ENCODE data around the gene INTS7.
"Not testable (repeated sequence)": the region's sequence is repeated elsewhere in the genome, so short reads cannot be mapped to it uniquely, and the experiment has no call there.

Gene INTS7

DNA sequence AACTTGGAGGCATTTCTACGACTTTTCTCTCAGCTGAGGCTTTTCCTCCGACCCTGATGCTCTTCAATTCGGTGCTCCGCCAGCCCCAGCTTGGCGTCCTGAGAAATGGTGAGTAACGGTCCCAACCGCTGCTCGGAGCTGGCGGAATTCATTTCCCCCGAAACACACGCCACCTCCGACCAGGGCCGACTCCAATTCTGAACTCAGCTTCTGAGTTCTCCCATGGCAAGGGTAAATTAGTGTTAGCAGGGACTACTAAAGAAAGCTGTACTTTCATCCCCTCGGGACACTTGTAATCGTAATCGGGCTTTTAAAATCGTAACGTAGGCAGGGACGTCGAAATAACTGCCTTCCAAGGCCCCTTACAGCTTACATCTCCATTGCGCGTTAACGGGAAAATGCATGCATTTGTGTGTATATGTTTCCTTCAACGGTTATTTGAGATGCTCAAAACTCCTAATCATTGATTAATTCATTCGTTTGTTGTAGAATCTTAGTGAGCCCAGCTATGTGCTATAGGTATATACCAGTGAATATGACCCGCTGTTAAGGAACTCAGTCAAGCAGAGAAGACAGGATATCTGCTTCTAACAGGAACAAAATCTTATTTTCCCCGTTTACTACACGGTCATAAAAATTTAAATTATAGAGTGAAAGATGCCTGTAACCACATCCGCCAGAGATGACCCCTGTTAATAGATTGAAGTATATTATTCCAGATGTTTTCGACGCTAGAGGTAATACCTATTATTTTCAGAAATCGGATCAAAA, 663 bp upstream of the INTS7 start:
- WGBS = 0% methylated on average over 17 of the region's 32 CpGs
- Histone ChIP-seq H3K27me3 (ENCODE audit: control insufficient read depth in 1 of 2, insufficient read depth in 1 of 2, low read length in 2 of 2) (no peaks in the 10 kb centered on the region), H2BK15ac (ENCODE audit: low read depth, poor library complexity, severe bottlenecking) (no peak overlapping the region), H2AFZ (ENCODE audit: low read depth, low read length) (peak overlapping the region; percentile 98), H3K14ac (ENCODE audit: low read length in 2 of 2) (no peak overlapping the region), H3K9me3 (ENCODE audit: control insufficient read depth, low read length) (no peaks in the 10 kb centered on the region), H2BK120ac (ENCODE audit: low read depth, low read length) (no peak overlapping the region), H3K18ac (ENCODE audit: low read depth in 1 of 2, low read length in 2 of 2) (no peak overlapping the region), H4K8ac (ENCODE audit: low read length) (peak overlapping the region; percentile 30), H2AK5ac (ENCODE audit: low read length, severe bottlenecking) (no peak overlapping the region), H3K4me2 (ENCODE audit: low read length, poor library complexity, severe bottlenecking) (peak overlapping the region; percentile 95), H3K23ac (ENCODE audit: low read length in 2 of 2) (peak overlapping the region in 1 of 2 experiments; percentile 50), H3K27ac (ENCODE audit: low read length, poor library complexity, severe bottlenecking) (no peak overlapping the region), H3K9ac (ENCODE audit: low read length) (peak overlapping the region; percentile 90), H2BK5ac (ENCODE audit: low read depth, low read length, poor library complexity, severe bottlenecking) (no peak overlapping the region), H3K4me3 (ENCODE audit: insufficient read depth in 1 of 2, low read depth in 1 of 2, low read length in 2 of 2) (peak overlapping the region; percentile 90 to 92), H3K79me1 (replicated peaks; ENCODE audit: low read length, poor library complexity, severe bottlenecking) (peaks cover 11% of the 10 kb centered on the region), H3K36me3 (ENCODE audit: control insufficient read depth in 1 of 2, insufficient read depth in 2 of 2, low read depth in 1 of 2, low read length in 2 of 2) (no peaks in the 10 kb centered on the region), H2BK12ac (ENCODE audit: low read length in 2 of 2) (no peak overlapping the region), H3K4ac (ENCODE audit: low read depth in 1 of 2, low read length in 2 of 2) (peak overlapping the region in 1 of 2 experiments; percentile 21), H3K4me1 (ENCODE audit: control insufficient read depth, insufficient read depth, low read depth, low read length) (peaks cover 3% of the 10 kb centered on the region), H4K91ac (ENCODE audit: low read length) (peak overlapping the region; percentile 31)
- no peak for DNase-seq

DNA sequence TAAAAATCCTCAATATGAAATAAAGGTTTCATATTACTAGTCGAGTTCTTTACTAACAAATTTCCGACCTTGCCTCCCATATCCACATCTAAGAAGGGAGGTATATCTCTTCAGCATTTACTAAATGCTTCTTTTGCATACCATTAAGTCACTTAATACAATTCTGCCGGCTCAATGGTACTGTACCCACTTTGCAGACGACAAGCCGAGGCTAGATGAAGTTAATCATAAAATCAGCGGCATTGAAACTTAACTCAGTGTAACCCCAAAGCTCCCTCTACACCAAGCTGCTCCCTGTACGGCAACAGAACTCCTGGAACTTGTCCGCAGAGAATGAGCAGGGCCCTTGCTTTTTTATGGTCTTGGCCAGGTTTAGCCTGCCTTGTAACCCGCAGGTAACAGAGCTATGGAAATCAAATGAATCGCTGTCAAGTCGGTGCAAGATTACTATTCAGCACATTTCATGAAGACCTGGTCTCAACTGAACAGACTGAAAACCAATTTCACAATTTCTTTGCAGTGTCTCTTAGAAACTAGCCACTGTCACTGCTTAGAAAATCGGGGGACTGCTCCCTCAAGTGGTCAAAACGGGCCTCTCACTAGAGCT, 738 bp downstream of the INTS7 start:
- Histone ChIP-seq H3K4me1 (ENCODE audit: control insufficient read depth, insufficient read depth, low read depth, low read length) (peaks cover 1% of the 10 kb centered on the region), H2AK5ac (ENCODE audit: low read length, severe bottlenecking) (no peak overlapping the region), H3K9ac (ENCODE audit: low read length) (peak overlapping the region; percentile 90), H3K18ac (ENCODE audit: low read depth in 1 of 2, low read length in 2 of 2) (peak overlapping the region in 1 of 2 experiments; percentile 37), H3K4me3 (ENCODE audit: insufficient read depth in 1 of 2, low read depth in 1 of 2, low read length in 2 of 2) (peak overlapping the region; percentile 72 to 90), H3K4me2 (ENCODE audit: low read length, poor library complexity, severe bottlenecking) (peak overlapping the region; percentile 91), H3K23ac (ENCODE audit: low read length in 2 of 2) (no peak overlapping the region), H2BK5ac (ENCODE audit: low read depth, low read length, poor library complexity, severe bottlenecking) (no peak overlapping the region), H3K27me3 (ENCODE audit: control insufficient read depth in 1 of 2, insufficient read depth in 1 of 2, low read length in 2 of 2) (no peaks in the 10 kb centered on the region), H3K14ac (ENCODE audit: low read length in 2 of 2) (no peak overlapping the region), H3K4ac (ENCODE audit: low read depth in 1 of 2, low read length in 2 of 2) (peak overlapping the region in 1 of 2 experiments; percentile 62), H3K79me1 (replicated peaks; ENCODE audit: low read length, poor library complexity, severe bottlenecking) (peaks cover 11% of the 10 kb centered on the region), H4K91ac (ENCODE audit: low read length) (no peak overlapping the region), H2AFZ (ENCODE audit: low read depth, low read length) (no peak overlapping the region), H2BK15ac (ENCODE audit: low read depth, poor library complexity, severe bottlenecking) (no peak overlapping the region), H3K9me3 (ENCODE audit: control insufficient read depth, low read length) (no peaks in the 10 kb centered on the region), H2BK12ac (ENCODE audit: low read length in 2 of 2) (no peak overlapping the region), H4K8ac (ENCODE audit: low read length) (no peak overlapping the region), H3K27ac (ENCODE audit: low read length, poor library complexity, severe bottlenecking) (peak overlapping the region; percentile 53), H2BK120ac (ENCODE audit: low read depth, low read length) (no peak overlapping the region), H3K36me3 (ENCODE audit: control insufficient read depth in 1 of 2, insufficient read depth in 2 of 2, low read depth in 1 of 2, low read length in 2 of 2) (no peaks in the 10 kb centered on the region)
- WGBS = 8% methylated on average over 13 of the region's 13 CpGs
- no peak for DNase-seq

DNA sequence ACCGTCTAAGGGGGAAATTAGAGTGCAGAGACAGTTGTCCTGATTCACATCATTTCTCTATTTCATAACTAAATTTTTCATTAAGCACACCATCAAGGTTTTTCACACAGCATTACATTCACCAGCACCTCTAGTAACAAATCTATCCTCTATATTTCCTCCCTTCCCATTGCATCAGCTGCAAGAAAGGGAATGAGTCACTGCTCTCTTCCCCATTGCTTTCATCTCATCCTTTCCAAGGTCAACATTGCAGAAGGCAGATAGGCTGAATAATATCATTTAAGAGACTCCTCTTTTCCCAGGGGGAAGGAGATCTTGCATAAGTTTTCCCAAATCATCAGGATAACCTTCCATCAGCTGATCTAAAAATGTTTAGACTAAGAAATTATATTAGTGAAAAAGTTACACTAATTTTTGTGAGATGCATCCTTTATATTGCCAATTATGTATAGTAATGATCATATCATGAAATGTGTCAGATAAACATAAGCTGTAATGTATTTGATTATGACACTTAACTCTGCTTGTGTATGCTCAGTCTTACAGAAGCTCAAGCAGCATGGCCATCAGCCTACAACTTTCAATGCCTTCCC, 4.3 kb downstream of the INTS7 start:
- DNase-seq = peak; percentile 77
- no peak overlapping the region for H4K8ac ChIP-seq (ENCODE audit: low read length)
- 93% methylated on average over 1 of the region's 1 CpG for WGBS
- peak overlapping the region; percentile 65 for H3K27ac ChIP-seq (ENCODE audit: low read length, poor library complexity, severe bottlenecking)
- no peak overlapping the region for H3K4ac ChIP-seq (ENCODE audit: low read depth in 1 of 2, low read length in 2 of 2)
- no peaks in the 10 kb centered on the region for H3K27me3 ChIP-seq (ENCODE audit: control insufficient read depth in 1 of 2, insufficient read depth in 1 of 2, low read length in 2 of 2)
- H3K9ac ChIP-seq (ENCODE audit: low read length) = peak overlapping the region; percentile 72
- H3K36me3 ChIP-seq (ENCODE audit: control insufficient read depth in 1 of 2, insufficient read depth in 2 of 2, low read depth in 1 of 2, low read length in 2 of 2) = no peaks in the 10 kb centered on the region
- H2BK5ac ChIP-seq (ENCODE audit: low read depth, low read length, poor library complexity, severe bottlenecking) = no peak overlapping the region
- no peaks in the 10 kb centered on the region for H3K9me3 ChIP-seq (ENCODE audit: control insufficient read depth, low read length)
- no peak overlapping the region for H3K23ac ChIP-seq (ENCODE audit: low read length in 2 of 2)
- no peak overlapping the region for H4K91ac ChIP-seq (ENCODE audit: low read length)
- H2AK5ac ChIP-seq (ENCODE audit: low read length, severe bottlenecking) = no peak overlapping the region
- H2AFZ ChIP-seq (ENCODE audit: low read depth, low read length) = no peak overlapping the region
- no peak overlapping the region for H3K18ac ChIP-seq (ENCODE audit: low read depth in 1 of 2, low read length in 2 of 2)
- H2BK12ac ChIP-seq (ENCODE audit: low read length in 2 of 2) = no peak overlapping the region
- peak overlapping the region in 1 of 2 experiments; percentile 24 for H3K4me3 ChIP-seq (ENCODE audit: insufficient read depth in 1 of 2, low read depth in 1 of 2, low read length in 2 of 2)
- peaks cover 16% of the 10 kb centered on the region for H3K79me1 ChIP-seq (replicated peaks; ENCODE audit: low read length, poor library complexity, severe bottlenecking)
- H3K4me2 ChIP-seq (ENCODE audit: low read length, poor library complexity, severe bottlenecking) = no peak overlapping the region
- H3K4me1 ChIP-seq (ENCODE audit: control insufficient read depth, insufficient read depth, low read depth, low read length) = peaks cover 4% of the 10 kb centered on the region
- no peak overlapping the region for H3K14ac ChIP-seq (ENCODE audit: low read length in 2 of 2)
- H2BK15ac ChIP-seq (ENCODE audit: low read depth, poor library complexity, severe bottlenecking) = no peak overlapping the region
- H2BK120ac ChIP-seq (ENCODE audit: low read depth, low read length) = no peak overlapping the region

DNA sequence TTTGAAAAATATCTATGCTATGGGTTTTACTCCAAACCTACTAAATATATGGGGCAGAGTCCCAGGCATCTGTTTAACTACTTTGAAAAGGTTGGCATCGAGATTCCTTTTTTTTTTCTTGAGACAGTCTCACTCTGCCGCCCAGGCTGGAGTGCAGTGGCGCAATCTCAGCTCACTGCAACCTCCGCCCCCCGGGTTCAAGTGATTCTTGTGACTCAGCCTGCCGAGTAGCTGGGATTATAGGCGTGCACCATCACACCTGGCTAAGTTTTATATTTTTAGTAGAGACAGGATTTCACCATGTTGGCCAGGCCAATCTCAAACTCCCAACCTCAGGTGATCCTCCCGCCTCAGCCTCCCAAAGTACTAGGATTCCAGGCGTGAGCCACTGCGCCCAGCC, 7.6 kb downstream of the INTS7 start:
- not testable (repeated sequence) for H2BK120ac ChIP-seq (ENCODE audit: low read depth, low read length); DNase-seq; H3K4me1 ChIP-seq (ENCODE audit: control insufficient read depth, insufficient read depth, low read depth, low read length); H2AK5ac ChIP-seq (ENCODE audit: low read length, severe bottlenecking); H2AFZ ChIP-seq (ENCODE audit: low read depth, low read length); H2BK12ac ChIP-seq (ENCODE audit: low read length in 2 of 2); H3K18ac ChIP-seq (ENCODE audit: low read depth in 1 of 2, low read length in 2 of 2); H3K9ac ChIP-seq (ENCODE audit: low read length); H2BK15ac ChIP-seq (ENCODE audit: low read depth, poor library complexity, severe bottlenecking); H3K23ac ChIP-seq (ENCODE audit: low read length in 2 of 2); H4K8ac ChIP-seq (ENCODE audit: low read length); H3K14ac ChIP-seq (ENCODE audit: low read length in 2 of 2); H3K4me3 ChIP-seq (ENCODE audit: insufficient read depth in 1 of 2, low read depth in 1 of 2, low read length in 2 of 2); H4K91ac ChIP-seq (ENCODE audit: low read length); H3K27ac ChIP-seq (ENCODE audit: low read length, poor library complexity, severe bottlenecking); H3K4ac ChIP-seq (ENCODE audit: low read depth in 1 of 2, low read length in 2 of 2); H2BK5ac ChIP-seq (ENCODE audit: low read depth, low read length, poor library complexity, severe bottlenecking); H3K4me2 ChIP-seq (ENCODE audit: low read length, poor library complexity, severe bottlenecking); H3K36me3 ChIP-seq (ENCODE audit: control insufficient read depth in 1 of 2, insufficient read depth in 2 of 2, low read depth in 1 of 2, low read length in 2 of 2); H3K27me3 ChIP-seq (ENCODE audit: control insufficient read depth in 1 of 2, insufficient read depth in 1 of 2, low read length in 2 of 2); H3K9me3 ChIP-seq (ENCODE audit: control insufficient read depth, low read length)
- 84% methylated on average over 10 of the region's 10 CpGs for WGBS
- H3K79me1 ChIP-seq (replicated peaks; ENCODE audit: low read length, poor library complexity, severe bottlenecking) = peaks cover 20% of the 10 kb centered on the region
